ENCODE results near the gene SLC25A45. TPM values are rescaled to one million over a fixed set of nuclear protein-coding genes. Genes with fewer than 3 reads are reported as not detected.

The SLC25A45 gene
- total RNA-seq, 1 experiment from 2014 or later: 1.1 TPM

- TF ChIP-seq CTCF (conservative IDR thresholded peaks at IDR 0.05): no peak
- Mint-ChIP-seq H3K36me3 (ENCODE audit: insufficient read depth in 1 of 3, low read depth in 3 of 3) (no peaks in the 10 kb centered on the region), H3K9me3 (no peaks in the 10 kb centered on the region; a peak in 2 of 5 replicates), H3K27ac (peak overlapping the region; percentile 70 to 92 (median 80); a peak in 4 of 7 replicates), H3K4me3 (no peak overlapping the region; a peak in 1 of 5 replicates), H3K4me1 (peaks cover 59 to 67% of the 10 kb centered on the region in 2 experiments), H3K27me3 (ENCODE audit: low read depth) (peaks cover 11% of the 10 kb centered on the region)
- H3K27ac ChIP-seq (ENCODE audit: insufficient read length, low read depth, low read length): no peak overlapping the region
- no peak overlapping the region for H4K8ac ChIP-seq (replicated peaks; ENCODE audit: insufficient read length, low read depth, low read length)
- no peak overlapping the region for H2AK5ac ChIP-seq (ENCODE audit: insufficient read length, low read length)
- no peaks in the 10 kb centered on the region for H4K20me1 ChIP-seq (ENCODE audit: control insufficient read depth, insufficient read depth, insufficient read length)
- DNase-seq: no peak
- H2BK20ac ChIP-seq (ENCODE audit: low read depth, low read length, poor library complexity, severe bottlenecking): no peak overlapping the region
- peaks cover 6% of the 10 kb centered on the region for H3K23me2 ChIP-seq (ENCODE audit: insufficient read length, low read depth, low read length, poor library complexity, severe bottlenecking)
- H3K4me1 ChIP-seq (ENCODE audit: insufficient read depth, low read length): peaks cover 3% of the 10 kb centered on the region; the same call in 1 of the 2 replicates
- WGBS (ENCODE audit: extremely low coverage, insufficient read length, low lambda C conversion rate): no CpG with 5 or more reads among the region's 19 CpGs
- no peaks in the 10 kb centered on the region for H3K27me3 ChIP-seq (ENCODE audit: insufficient read depth, low read length)
- H4K91ac ChIP-seq (ENCODE audit: insufficient read length, low read depth, low read length): peak overlapping the region; percentile 21
- H3K4ac ChIP-seq (ENCODE audit: low read depth, low read length): no peak overlapping the region
- no peak overlapping the region for H2BK120ac ChIP-seq (ENCODE audit: low read depth, low read length, poor library complexity, severe bottlenecking)
- H2BK5ac ChIP-seq (ENCODE audit: insufficient read length, low read length): no peak overlapping the region
- H3T11ph ChIP-seq (ENCODE audit: low read length): no peak overlapping the region
- H2BK15ac ChIP-seq (ENCODE audit: low read depth, low read length): no peak overlapping the region
- H3K14ac ChIP-seq (ENCODE audit: insufficient read depth, low read length): no peak overlapping the region; the same call in 1 of the 2 replicates
- no peak overlapping the region for H3K18ac ChIP-seq (ENCODE audit: insufficient read length, low read depth, low read length)
- peak overlapping the region; percentile 18 for H2BK12ac ChIP-seq (ENCODE audit: insufficient read length, low read depth, low read length)
- no peak overlapping the region for H3K56ac ChIP-seq (ENCODE audit: insufficient read length, low read depth, low read length)
- no peaks in the 10 kb centered on the region for H3K79me1 ChIP-seq (ENCODE audit: insufficient read depth, low read depth, low read length, poor library complexity, severe bottlenecking)
- no peak overlapping the region for H3K23ac ChIP-seq (ENCODE audit: insufficient read length, low read depth, low read length)
- H3K9me3 ChIP-seq (ENCODE audit: control insufficient read depth, low read depth, low read length): no peaks in the 10 kb centered on the region
- no peak overlapping the region for H2AFZ ChIP-seq (ENCODE audit: low read length)
- no peak overlapping the region for H4K5ac ChIP-seq (ENCODE audit: insufficient read length, low read depth, low read length)
- no peaks in the 10 kb centered on the region for H3K79me2 ChIP-seq (ENCODE audit: insufficient read depth, low read length)
- H3K4me2 ChIP-seq (ENCODE audit: insufficient read depth, insufficient read length, low read length): no peak overlapping the region
- no peak overlapping the region for H3K9ac ChIP-seq (ENCODE audit: extremely low read depth, insufficient read length, low read length)
Observed at GRCh38 chr11:65417702-65418430, 35.4 kb upstream of the SLC25A45 start.

All from H9 (cell line).